Hepatocyte (in vitro differentiated cells): ENCODE results near the gene DAP.

Source experiments
- CTCF ChIP-seq: fragments of 200-600 bp; sonication (generic); IDR thresholded peaks from 2 replicates; pipeline ENCODE4 v1.5.1; 2016; ENCODE audit warnings: antibody characterized with exemption, mild to moderate bottlenecking; ENCODE audit not compliant: poor library complexity
- EZH2 ChIP-seq: fragments of 200-600 bp; sonication (generic); IDR thresholded peaks from 2 replicates; pipeline ENCODE4 v1.6.1; 2016; ENCODE audit warnings: antibody characterized with exemption, mild to moderate bottlenecking, borderline replicate concordance

GRCh38 chr5:10653751-10654400 lies 107.2 kb downstream of the DAP start:
- TF ChIP-seq CTCF: no peak
- no peak for TF ChIP-seq EZH2
